HL-60 (cell line): ENCODE measurements around the gene ACTG1.

ENCODE experiments used
- TF ChIP-seq, protein P1 (sequence below): IDR thresholded peaks from one replicate; pipeline ENCODE4 v1.5.1; 2011; ENCODE audit warnings: low read length, control low read depth, inconsistent platforms; ENCODE audit not compliant: insufficient read depth
- TF ChIP-seq, protein P2 (sequence below): IDR thresholded peaks from 2 replicates; pipeline ENCODE4 v1.6.1; 2012; ENCODE audit warnings: low read depth; ENCODE audit not compliant: insufficient replicate concordance

DNA sequence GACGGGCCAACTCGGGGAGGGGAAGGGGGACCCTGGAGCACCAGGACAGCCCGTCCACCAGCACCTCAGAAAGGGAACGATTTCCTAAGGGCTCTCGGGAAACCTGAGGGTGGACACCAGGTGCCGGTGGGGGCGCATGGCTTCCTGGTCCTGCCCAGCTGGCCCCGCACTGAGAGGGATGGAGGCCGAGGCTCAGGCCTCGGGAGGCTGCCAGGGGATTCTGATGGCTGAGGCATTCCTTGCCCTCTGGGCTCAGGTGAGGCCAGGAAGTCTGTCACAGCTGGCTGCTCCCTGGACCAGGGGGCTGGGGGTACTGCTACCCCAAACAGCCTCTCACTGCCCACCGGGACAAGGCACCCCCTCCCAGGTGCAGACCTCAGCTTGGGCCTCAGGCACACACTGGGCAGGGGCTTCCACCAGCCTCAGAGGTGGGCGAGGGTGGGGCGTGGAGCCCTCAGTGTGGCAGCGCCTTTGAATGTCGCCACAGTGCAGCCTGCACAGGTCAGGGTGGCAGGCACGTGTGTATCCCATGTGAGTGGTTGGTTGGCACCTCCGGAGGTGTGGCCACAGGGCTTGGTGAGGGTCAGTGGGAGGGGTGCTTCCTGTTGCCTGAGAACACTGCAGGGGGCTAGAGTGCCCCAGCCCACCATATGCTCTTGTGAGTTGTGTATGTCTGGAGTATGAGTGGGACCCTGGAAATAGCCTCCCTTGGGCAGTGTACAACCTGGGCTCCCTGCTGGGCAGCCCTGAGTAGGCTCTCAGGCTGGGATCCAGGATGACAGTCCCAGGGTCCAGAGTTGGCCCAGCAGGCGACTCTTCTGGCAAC lies 11.7 kb upstream of the ACTG1 start:
- TF ChIP-seq, protein P1, sequence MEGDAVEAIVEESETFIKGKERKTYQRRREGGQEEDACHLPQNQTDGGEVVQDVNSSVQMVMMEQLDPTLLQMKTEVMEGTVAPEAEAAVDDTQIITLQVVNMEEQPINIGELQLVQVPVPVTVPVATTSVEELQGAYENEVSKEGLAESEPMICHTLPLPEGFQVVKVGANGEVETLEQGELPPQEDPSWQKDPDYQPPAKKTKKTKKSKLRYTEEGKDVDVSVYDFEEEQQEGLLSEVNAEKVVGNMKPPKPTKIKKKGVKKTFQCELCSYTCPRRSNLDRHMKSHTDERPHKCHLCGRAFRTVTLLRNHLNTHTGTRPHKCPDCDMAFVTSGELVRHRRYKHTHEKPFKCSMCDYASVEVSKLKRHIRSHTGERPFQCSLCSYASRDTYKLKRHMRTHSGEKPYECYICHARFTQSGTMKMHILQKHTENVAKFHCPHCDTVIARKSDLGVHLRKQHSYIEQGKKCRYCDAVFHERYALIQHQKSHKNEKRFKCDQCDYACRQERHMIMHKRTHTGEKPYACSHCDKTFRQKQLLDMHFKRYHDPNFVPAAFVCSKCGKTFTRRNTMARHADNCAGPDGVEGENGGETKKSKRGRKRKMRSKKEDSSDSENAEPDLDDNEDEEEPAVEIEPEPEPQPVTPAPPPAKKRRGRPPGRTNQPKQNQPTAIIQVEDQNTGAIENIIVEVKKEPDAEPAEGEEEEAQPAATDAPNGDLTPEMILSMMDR: no peak
- TF ChIP-seq, protein P2, sequence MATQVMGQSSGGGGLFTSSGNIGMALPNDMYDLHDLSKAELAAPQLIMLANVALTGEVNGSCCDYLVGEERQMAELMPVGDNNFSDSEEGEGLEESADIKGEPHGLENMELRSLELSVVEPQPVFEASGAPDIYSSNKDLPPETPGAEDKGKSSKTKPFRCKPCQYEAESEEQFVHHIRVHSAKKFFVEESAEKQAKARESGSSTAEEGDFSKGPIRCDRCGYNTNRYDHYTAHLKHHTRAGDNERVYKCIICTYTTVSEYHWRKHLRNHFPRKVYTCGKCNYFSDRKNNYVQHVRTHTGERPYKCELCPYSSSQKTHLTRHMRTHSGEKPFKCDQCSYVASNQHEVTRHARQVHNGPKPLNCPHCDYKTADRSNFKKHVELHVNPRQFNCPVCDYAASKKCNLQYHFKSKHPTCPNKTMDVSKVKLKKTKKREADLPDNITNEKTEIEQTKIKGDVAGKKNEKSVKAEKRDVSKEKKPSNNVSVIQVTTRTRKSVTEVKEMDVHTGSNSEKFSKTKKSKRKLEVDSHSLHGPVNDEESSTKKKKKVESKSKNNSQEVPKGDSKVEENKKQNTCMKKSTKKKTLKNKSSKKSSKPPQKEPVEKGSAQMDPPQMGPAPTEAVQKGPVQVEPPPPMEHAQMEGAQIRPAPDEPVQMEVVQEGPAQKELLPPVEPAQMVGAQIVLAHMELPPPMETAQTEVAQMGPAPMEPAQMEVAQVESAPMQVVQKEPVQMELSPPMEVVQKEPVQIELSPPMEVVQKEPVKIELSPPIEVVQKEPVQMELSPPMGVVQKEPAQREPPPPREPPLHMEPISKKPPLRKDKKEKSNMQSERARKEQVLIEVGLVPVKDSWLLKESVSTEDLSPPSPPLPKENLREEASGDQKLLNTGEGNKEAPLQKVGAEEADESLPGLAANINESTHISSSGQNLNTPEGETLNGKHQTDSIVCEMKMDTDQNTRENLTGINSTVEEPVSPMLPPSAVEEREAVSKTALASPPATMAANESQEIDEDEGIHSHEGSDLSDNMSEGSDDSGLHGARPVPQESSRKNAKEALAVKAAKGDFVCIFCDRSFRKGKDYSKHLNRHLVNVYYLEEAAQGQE: no peak
